Activated naive CD8-positive, alpha-beta T cell treated with anti-CD3 and anti-CD28 coated beads, Interleukin-2, amount 50 U/mL, for 16 hours (primary cell): ENCODE data around the gene DGLUCY.
"Not testable (repeated sequence)": the region's sequence is repeated elsewhere in the genome, so short reads cannot be mapped to it uniquely, and the experiment has no call there.

ENCODE experiments used
- DNase-seq: peaks from one replicate; pipeline ENCODE4 v3.0.0-alpha.2; 2020; ENCODE audit warnings: low read depth, low spot score

The DGLUCY gene

GRCh38 chr14:91113829-91114078 is at the start of gene DGLUCY:
DGLUCY (plus strand) TSS chr14:91114073; CDS start chr14:91160295, 46,222 bp downstream.
- peak; percentile 33 for DNase-seq

- no peak for DNase-seq
These were observed 48.6 kb upstream of the DGLUCY start for GRCh38 chr14:91065266-91065665.

GRCh38 chr14:91067186-91067585 is 46.7 kb upstream of the DGLUCY start:
- DNase-seq, result no peak

GRCh38 chr14:91068642-91069041 is 45.2 kb upstream of the DGLUCY start:
- DNase-seq, result no peak

- no peak for DNase-seq
These were observed 43.3 kb upstream of the DGLUCY start for GRCh38 chr14:91070572-91070971.

- no peak for DNase-seq
These were observed 38.3 kb upstream of the DGLUCY start for GRCh38 chr14:91075553-91075952.

- peak; percentile 20 for DNase-seq
These were observed 35.7 kb upstream of the DGLUCY start for GRCh38 chr14:91078095-91078737.

GRCh38 chr14:91080071-91080470 is 33.8 kb upstream of the DGLUCY start:
- no peak for DNase-seq

GRCh38 chr14:91082282-91082681 is 31.6 kb upstream of the DGLUCY start:
- no peak for DNase-seq

GRCh38 chr14:91084516-91084915 is 29.4 kb upstream of the DGLUCY start:
- DNase-seq, result no peak

- not testable (repeated sequence) for DNase-seq
These were observed 26.4 kb upstream of the DGLUCY start for GRCh38 chr14:91087470-91087869.

- DNase-seq, result no peak
These were observed 25.2 kb upstream of the DGLUCY start for GRCh38 chr14:91088585-91089235.

GRCh38 chr14:91089958-91090535 is 23.8 kb upstream of the DGLUCY start:
- no peak for DNase-seq

- no peak for DNase-seq
These were observed 23.1 kb upstream of the DGLUCY start for GRCh38 chr14:91090743-91091142.

- no peak for DNase-seq
These were observed 21.8 kb upstream of the DGLUCY start for GRCh38 chr14:91092073-91092472.

- DNase-seq, result not testable (repeated sequence)
These were observed 20.0 kb upstream of the DGLUCY start for GRCh38 chr14:91093743-91094472.

- DNase-seq, result no peak
These were observed 19.1 kb upstream of the DGLUCY start for GRCh38 chr14:91094772-91095171.

GRCh38 chr14:91095178-91095577 is 18.7 kb upstream of the DGLUCY start:
- DNase-seq, result no peak

- not testable (repeated sequence) for DNase-seq
These were observed 16.2 kb upstream of the DGLUCY start for GRCh38 chr14:91097657-91098056.

GRCh38 chr14:91098591-91098990 is 15.3 kb upstream of the DGLUCY start:
- no peak for DNase-seq

- no peak for DNase-seq
These were observed 13.8 kb upstream of the DGLUCY start for GRCh38 chr14:91100102-91100501.

- DNase-seq, result no peak
These were observed 10.8 kb upstream of the DGLUCY start for GRCh38 chr14:91103116-91103515.
